HG03354 (cell line): ENCODE results near the gene ABCC3.

ENCODE experiments used
- ATAC-seq: cut with Tn5 transposase; IDR thresholded peaks from one replicate; pipeline ENCODE4 v1.9.1; 2021; ENCODE audit warnings: mild to moderate bottlenecking; ENCODE audit not compliant: unreplicated experiment, poor library complexity, severe bottlenecking

Gene ABCC3

DNA sequence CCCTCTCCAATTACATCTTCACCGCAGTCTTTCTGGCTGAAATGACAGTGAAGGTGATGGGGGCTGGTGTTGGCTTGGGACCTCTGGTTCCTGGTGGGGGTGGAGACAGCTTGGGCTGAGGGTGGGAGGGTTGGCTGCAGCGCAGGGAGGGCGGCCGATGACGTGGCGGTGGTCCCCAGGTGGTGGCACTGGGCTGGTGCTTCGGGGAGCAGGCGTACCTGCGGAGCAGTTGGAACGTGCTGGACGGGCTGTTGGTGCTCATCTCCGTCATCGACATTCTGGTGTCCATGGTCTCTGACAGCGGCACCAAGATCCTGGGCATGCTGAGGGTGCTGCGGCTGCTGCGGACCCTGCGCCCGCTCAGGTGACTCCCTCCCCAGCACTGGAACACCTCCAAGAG, 31.8 kb upstream of the ABCC3 start:
- ATAC-seq, result no peak

DNA sequence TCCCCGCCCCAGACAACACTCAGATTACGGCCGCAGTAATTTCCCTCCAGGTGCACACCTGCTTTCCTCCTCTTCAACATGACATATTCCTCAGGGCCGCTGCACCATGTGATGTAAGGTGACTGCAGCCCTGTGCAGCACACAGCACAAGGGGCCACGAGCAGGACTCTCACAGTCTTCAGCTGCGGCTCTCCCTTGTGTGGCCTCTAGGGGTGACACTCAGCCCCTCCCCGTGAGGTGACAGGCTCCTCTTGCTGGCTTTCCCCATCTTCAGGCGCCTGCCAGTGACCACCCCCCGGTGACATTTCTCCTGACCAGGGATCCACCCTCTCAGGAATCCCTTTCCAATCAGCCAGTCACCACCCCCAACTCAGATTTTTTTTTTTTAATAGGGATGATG, 31.3 kb upstream of the ABCC3 start:
- no peak for ATAC-seq

DNA sequence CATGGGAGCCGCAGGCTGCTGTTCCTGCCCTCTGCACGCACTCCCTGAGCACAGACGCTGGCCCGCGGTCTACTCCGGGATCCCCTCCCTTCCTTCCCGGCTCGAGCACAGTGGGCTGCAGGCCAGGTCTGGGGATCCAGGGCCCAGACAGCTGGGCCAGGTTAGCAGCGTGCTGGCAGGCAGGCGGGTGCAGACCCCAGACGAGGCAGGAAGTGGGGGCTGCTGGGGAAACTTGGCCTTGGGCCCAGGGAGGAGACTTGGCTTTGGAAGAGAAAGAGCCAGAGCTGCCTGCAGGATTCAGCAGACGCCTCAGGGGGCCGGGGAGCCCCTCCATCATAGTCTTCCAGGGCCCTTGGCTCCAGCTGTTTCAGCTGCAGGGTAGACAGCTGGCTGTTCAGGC, 30.2 kb upstream of the ABCC3 start:
- ATAC-seq, result no peak

DNA sequence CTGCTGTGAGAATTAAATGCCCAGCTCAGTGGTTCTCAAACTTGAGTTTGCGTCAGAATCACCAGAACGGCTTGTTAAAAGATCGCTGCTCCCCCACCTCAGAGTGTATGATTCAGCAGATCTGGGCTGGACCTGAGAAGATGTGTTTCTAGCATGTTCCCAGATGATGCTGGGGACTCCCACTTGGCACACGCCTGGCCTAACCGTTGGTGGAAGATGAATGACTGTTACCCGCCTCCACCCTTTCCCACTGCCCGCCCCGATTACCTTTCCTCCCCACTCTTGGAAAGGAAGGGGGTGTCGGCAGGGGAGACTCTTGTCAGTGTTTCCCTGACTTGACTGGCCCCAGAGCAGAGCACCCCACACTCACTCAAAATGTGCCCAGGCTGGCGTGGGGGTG, 29.3 kb upstream of the ABCC3 start:
- ATAC-seq, result no peak

DNA sequence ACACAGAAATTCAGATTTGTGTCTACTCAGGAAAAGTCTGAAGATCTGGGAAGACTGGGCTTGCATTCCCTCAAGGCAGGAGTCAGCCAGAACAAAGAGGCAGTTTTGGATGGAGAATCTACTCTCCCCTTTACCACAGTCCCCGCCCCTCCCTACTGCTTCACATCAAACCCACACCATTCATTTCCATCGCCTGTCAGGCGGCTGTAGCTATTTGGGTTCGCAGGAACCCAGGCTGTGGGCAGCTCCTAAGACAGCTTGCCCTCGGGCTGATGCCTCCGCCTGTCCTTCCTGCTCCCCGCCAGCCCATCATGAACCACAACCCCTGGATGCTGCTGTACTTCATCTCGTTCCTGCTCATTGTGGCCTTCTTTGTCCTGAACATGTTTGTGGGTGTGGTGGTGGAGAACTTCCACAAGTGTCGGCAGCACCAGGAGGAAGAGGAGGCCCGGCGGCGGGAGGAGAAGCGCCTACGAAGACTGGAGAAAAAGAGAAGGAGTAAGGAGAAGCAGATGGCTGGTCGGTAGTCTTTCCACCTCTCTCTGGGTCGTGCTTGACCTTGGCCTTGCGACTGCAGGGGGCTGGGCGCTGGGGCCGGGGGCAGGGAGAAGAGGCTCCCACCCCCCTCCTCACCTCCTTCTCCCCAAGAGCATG, 27.0 kb upstream of the ABCC3 start:
- ATAC-seq, result no peak

DNA sequence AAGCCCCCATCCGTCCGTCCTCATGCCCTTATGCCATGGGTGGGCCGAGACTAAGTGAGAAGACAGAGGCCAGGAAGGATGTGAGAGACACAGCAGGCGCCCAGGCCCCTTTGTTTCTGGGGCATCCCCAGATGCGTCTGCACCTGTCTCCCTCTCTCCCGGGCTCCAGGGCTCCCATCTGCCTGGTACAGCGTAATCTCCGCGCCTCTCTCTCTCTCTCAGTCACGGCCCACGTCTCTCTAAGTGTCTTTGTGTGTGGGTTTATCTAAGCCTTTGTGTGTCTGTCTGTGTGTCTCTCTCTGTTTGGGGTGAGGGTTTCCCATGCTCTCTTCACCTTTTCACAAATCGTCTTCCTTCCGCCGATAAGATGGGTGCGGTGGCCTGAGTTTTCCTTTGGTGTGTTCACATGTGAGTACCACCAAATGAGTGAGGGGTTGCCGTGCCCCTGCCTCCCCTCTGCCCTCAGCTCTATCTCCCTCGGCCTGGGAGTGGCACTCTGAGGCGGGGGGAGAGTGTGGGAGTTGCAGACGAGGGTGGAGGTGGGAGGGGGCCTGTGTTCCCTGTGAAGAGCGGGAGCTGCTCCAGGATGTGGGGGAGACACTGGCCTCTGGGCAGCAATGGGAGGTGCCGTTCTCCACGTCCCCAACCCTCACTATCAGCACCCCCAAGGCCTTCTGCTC, 25.8 kb upstream of the ABCC3 start:
- ATAC-seq, result no peak

DNA sequence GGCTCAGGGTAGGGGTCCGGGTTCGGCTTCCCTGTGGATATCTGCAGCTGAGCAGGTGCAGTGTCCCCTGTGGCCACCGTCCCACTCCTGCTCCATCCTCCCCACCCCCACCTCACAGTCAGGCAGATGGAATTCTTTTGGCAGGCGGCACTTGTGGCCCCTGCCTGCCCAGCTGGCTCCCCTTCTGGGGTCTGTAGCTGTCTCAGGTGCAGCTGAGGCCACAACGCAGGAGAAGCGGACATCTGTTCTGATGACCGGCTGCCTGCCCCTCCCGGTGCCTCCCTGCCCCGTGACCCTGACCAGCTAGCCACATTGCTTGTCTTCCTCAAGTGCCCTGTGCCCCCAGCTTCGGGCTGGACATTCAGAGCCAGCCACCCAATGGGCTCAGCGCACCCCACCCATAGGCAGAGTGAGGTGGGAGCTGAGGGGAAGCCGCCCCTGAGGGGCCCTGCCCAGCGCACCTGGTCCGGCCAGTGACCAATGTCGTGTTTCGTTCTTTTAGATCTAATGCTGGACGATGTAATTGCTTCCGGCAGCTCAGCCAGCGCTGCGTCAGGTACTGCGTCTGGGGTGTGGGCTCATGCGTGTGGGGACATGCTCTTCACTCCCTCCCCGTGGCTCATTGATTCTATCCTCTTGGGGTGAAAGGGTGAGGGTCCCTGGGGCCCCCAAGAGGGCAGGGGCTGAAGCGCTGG, 25.2 kb upstream of the ABCC3 start:
- no peak for ATAC-seq

DNA sequence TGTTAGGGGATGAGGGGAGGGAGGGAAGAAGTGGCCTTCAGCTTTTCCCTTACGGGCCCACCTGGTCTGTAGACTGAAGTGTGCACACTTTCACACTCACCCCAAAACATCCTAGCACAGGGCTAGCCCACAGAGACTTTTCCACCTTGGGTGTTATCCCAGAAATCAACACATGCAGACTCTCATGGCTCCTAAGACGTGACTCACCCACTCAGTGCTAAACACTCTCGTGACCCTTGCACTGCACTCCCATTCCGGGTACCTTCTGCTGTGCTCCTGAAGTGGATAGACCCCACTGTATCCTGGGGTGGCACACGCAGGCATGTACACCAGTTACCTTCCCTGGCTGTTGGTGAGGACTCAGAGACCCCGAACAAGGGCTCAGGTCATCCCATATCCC, 23.0 kb upstream of the ABCC3 start:
- ATAC-seq, result no peak

DNA sequence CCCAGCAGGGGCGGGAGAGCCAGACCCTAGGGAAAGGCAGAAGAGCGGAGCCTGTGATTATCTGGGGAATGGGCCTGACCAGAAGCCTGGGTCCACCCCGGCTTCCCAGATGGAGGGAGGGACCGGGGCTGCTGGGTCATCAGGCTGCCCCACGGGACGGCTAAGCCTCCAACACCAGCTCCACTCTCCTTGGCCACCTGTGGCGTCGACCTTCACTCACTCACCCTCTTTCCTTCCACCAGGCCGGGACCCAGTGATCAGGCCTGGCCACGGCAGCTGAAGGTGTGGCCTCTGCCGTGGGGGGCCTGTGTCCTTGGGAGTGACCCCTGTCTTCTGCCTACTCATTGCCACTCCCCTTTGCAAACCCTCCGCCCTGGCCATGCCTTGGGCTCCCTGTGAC, 22.4 kb upstream of the ABCC3 start:
- no peak for ATAC-seq

DNA sequence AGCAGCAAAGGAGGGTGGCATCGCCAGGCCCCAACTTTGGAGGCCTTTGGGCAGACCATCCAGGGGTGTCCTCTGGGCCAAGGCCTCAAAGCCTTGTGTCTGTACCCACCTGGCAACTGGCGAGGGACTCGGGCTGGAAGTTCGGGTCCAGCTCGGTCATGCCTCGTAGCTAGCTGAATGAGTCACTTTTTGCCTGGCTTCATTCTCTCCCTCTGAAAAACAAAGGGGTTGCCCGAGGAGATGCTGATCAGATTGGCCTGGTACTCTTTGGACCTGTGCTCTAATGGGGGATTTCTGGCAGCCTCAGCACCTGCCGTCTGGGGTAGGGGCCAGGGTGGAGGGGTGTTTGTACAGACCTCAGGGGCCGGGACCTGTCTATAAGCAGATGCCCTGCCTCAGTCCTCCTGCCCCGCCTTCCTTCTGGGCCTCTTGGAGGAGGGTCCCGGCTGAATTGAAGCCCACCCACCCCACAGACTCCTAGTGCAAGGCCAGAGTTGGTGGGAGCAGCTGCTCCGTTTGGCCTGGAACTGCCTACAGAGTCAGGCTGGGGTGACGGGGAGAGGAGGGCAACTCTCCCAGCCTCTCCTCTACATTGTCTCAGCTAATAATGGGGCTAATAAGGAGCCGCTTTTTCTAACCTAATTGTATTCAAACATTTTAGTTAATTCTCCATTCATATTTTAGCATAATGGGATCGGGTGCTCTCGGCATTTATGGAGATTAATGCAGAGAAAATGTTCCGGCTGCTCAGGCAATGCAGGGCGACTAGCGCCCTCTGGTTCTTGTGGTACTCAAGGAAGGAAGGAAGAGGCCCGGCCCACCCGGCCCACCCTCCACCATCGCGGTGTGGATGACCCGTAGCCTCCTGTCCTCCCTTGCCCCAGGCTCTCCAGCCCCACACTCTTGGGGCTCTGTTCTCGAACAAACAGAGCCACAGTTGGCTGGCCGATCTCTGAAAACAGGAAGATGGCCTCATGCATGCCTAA, 21.4 kb upstream of the ABCC3 start:
- ATAC-seq, result no peak

DNA sequence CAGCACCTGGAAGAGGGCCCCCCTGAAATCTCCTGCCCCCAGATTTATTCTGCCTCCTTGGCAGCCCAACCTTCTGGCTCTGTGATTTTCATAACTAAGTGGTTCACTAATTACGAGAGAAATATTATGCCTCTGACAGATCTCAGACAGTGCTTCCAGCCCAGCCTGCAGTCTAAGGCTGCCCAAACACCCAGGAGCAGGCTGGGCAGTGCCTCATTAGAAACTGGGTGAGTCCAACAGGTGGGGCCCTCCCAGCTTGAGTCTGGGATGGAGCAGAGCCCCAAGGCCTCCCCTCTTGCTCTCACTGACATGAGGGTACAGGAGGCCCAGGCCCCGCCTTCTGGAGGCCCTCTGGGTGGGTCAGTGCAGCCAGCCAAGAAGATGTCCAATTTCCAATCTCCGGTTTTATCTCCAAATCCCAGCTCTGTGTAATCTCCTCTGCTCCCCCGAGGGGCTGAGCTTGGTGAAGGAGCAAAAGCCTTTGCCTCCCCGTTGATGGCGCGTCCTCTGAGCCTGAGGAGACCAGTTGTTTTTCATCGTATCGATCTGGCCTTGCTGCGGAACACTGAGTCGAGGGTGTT, 20.1 kb upstream of the ABCC3 start:
- ATAC-seq, result no peak

DNA sequence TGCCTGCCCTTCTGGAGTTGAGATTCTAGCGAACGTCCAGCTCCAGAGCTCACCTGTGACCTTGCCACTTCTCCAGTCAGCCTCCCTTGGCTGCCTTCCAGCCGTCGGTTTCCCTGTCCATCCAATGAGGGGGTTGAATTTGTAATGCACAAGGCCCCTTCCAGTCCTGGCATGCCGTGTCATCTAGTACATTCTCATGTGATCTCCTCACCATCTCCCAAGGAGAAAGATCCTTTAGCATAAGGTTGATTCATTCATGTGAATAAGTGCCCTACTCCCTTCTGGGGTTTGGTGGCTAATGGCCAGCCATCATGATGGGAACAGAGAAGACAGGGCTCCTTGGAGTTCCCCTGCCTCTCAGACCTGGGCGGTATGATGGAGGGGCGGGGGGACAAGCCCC, 18.9 kb upstream of the ABCC3 start:
- ATAC-seq, result no peak

DNA sequence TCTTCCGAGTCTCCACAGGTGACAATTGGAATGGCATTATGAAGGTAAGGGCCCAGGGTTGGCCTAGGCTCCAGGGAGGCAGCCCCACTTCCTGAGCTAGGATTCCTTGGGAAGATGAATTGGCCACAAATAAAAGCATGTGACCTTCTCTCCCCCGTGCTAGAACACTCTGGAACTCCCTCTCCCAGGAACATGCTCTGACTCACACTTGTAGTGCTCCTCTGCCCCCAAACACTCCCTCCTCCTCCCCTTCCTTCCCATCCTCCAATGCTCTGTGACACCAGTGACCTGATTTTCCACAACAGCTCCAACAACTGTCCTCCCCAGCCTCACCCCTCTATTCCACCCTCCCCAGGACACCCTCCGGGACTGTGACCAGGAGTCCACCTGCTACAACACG, 16.4 kb upstream of the ABCC3 start:
- no peak for ATAC-seq

DNA sequence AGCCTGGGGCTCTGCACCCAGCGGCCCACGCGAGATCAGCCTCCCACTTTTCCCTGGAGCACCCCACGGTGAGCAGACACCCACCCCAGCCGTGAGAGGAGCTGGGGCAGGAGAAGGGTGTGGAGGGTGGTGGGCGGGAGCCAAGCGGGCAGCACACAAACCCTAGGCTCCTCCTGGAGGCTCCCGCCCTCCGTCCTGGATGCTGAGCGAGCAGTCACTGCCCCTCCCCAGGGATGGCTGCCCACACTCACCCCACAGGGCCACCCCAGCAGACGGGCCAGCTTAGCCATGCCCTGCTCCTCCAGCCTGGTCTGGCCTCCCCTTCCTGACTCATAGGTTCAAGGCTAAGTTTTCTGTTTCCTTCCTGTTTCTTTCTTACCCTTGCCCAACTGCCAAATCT, 15.7 kb upstream of the ABCC3 start:
- no peak for ATAC-seq

DNA sequence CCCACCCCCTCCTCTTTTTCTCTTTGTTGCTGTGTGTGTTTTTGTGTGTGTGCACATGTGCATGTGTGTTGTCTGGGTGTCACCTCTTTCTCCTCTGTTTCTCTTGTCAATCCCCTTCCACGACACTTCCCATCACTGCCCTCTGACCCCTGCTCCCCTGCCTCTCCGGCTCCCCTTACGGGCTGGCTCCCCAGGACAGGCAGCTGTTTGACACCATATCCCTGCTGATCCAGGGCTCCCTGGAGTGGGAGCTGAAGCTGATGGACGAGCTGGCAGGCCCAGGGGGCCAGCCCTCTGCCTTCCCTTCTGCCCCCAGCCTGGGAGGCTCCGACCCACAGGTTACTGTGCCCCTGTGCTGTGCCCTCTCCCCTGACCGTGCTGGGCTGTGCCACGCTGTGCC, 15.2 kb upstream of the ABCC3 start:
- ATAC-seq, result no peak

DNA sequence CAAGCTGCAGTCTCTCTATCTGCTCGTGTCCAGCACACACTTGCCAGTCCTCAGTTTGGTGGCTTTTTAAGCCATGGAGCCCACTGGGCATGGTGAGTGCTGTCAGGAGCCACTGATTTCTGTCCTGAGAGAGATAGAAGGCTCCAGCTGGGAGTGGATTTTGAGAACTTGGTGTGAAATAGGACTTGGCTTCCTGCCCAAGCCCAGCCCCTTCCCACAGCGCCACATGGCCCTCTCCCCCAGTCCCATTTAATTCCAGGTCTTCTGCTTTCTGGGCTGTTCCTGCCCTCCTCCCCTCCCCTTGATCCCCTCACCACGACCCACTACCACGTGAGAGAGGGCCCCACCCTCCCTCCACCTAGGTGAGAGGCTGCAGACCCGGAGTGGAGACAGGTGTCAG, 14.4 kb upstream of the ABCC3 start:
- ATAC-seq, result no peak

DNA sequence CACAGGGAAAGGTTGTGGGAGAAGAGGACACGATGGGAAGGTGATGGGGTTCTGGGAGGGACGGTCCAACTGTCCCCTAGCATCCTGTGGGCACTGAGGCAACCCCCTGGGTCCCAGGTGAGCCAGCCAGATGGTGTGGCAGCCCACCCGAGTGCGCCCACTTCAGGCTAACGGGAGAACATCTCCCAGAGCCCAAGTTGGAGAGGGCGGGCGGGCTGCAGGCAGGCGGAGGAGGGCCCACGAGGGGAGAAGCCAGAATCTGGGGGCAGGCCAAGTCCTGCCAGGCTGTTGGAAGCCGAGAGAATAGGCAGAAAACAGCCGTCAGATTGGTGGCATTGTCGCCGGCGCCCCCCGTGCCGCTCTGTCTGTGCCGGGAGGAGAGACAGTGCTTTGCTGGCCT, 13.8 kb upstream of the ABCC3 start:
- no peak for ATAC-seq

DNA sequence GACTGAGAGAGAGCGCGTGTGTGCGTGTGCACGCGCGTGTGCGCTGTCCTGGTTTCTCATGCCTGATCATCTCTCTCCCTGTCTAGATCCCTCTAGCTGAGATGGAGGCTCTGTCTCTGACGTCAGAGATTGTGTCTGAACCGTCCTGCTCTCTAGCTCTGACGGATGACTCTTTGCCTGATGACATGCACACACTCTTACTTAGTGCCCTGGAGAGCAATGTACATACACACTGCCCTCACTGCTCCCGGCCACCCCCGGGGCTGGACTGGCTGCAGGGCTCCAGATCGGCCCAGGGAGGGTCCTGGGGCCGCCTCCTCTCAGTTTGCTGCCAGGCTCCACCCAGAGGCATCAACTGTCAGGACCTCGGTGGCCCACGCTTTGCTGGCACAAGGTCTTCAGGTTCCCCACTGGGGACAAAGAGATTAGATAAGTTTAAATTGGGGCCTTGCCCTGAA, 13.1 kb upstream of the ABCC3 start:
- ATAC-seq, result no peak

DNA sequence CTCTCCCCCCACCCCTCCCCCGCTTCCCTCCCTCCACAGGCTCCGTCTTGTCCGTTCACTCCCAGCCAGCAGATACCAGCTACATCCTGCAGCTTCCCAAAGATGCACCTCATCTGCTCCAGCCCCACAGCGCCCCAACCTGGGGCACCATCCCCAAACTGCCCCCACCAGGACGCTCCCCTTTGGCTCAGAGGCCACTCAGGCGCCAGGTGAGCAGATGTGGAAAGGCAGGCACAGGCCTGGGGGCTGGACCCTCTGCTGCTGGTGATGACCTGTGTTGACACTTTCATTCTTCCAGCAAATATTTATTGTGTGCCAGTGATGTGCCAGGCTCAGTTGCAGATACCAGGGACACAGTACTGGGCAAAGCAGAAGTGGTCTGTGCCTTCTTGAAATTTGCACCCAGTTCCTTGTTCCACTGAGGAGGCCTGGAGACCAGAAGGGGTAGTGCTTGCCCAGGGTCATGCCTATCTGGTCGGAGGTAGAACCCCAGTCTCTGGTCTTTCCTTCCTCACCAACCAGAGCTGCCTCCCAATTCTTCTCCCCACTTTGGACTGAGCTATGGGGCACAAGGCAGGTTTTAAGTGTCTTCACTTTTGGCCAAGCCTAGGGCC, 10.3 kb upstream of the ABCC3 start:
- ATAC-seq, result no peak
